Right renal cortex interstitium (tissue), 3 donors: ENCODE data around the gene HSFX4. TPM values are rescaled to one million over a fixed set of nuclear protein-coding genes. Genes with fewer than 3 reads are reported as not detected.

Experiments
- polyA plus RNA-seq, 3 donors: library from polyadenylated mRNA; unstranded; fragments of 120-200 nt; gene quantifications; one replicate each; pipeline ENCODE4 v1.2.1, GENCODE V29; 2013; ENCODE audit not compliant: insufficient read length in 3 of 3

HSFX4 gene
- polyA plus RNA-seq, 3 donors: 0.17 to 0.50 TPM; not detected in 1

Other genes starting within 250 kb of the HSFX4 start
- not detected for gene MAGEA11, start 217.5 kb upstream of the HSFX4 start, polyA plus RNA-seq
- gene HSFX1, start 155.5 kb upstream of the HSFX4 start, polyA plus RNA-seq: 1 to 10 TPM; 1.4 to 1.9 (median 1.5) TPM
- gene MAGEA9, start 147.6 kb upstream of the HSFX4 start, polyA plus RNA-seq: not detected
- gene MAGEA8, start 48.4 kb upstream of the HSFX4 start, polyA plus RNA-seq: under 1 TPM in 1 of 3 donors, not detected in 2; 0.15 TPM
- 10 to 100 TPM; 29.1 to 31.6 (median 30.6) TPM for gene EOLA2, start 8.9 kb downstream of the HSFX4 start, polyA plus RNA-seq